ENCODE results near the gene MRGPRG. TPM values are rescaled to one million over a fixed set of nuclear protein-coding genes. Genes with fewer than 3 reads are reported as not detected.

MRGPRG gene
- total RNA-seq, 1 experiment from 2014 or later, result not detected

GRCh38 chr11:3214420-3214699 lies 4.3 kb downstream of the MRGPRG start:
- POLR2A ChIA-PET, result no interaction called here
- no TSS peak for BruUV-seq (replicated peaks)
- H3K36me3 ChIP-seq (ENCODE audit: control insufficient read depth in 1 of 2, insufficient read depth in 2 of 2, low read length in 2 of 2), result no peaks in the 10 kb centered on the region
- no peaks in the 10 kb centered on the region for H3K79me2 ChIP-seq (ENCODE audit: insufficient read depth, low read length)
- H3K27ac ChIP-seq (ENCODE audit: low read depth, low read length), result no peak overlapping the region
- H3K9me3 ChIP-seq (ENCODE audit: control insufficient read depth in 1 of 2, insufficient read depth in 1 of 2, low read depth in 1 of 2, low read length in 2 of 2), result no peaks in the 10 kb centered on the region
- TF ChIP-seq YY1 (IDR thresholded peaks at IDR 0.05; ENCODE audit: extremely low read depth, insufficient replicate concordance, low read depth, low read length) (no peak), POLR2AphosphoS5 (IDR thresholded peaks at IDR 0.05; ENCODE audit: low read depth, low read length) (no peak), CEBPB (IDR thresholded peaks at IDR 0.05; ENCODE audit: low read depth) (no peak), EZH2phosphoT487 (IDR thresholded peaks at IDR 0.05; ENCODE audit: borderline replicate concordance) (no peak), ELF1 (IDR thresholded peaks at IDR 0.05; ENCODE audit: borderline replicate concordance, low read depth) (no peak), CBX3 (IDR thresholded peaks at IDR 0.05; ENCODE audit: low read depth) (no peak), ZBTB33 (IDR thresholded peaks at IDR 0.05; ENCODE audit: extremely low read depth, insufficient replicate concordance, low read length) (no peak), RAD21 (IDR thresholded peaks at IDR 0.05; ENCODE audit: low read depth) (no peak), EGR1 (IDR thresholded peaks at IDR 0.05; ENCODE audit: low read depth) (no peak), SRF (IDR thresholded peaks at IDR 0.05; ENCODE audit: low read depth) (no peak), TCF7L2 (IDR thresholded peaks at IDR 0.05; ENCODE audit: borderline replicate concordance, extremely low read depth, insufficient read depth, insufficient read length) (no peak), FOSL1 (IDR thresholded peaks at IDR 0.05; ENCODE audit: low read depth) (no peak), SP1 (IDR thresholded peaks at IDR 0.05; ENCODE audit: low read depth) (no peak), EZH2 (IDR thresholded peaks at IDR 0.05) (no peak), MAX (IDR thresholded peaks at IDR 0.05) (no peak)
- TF ChIP-seq, protein P1, sequence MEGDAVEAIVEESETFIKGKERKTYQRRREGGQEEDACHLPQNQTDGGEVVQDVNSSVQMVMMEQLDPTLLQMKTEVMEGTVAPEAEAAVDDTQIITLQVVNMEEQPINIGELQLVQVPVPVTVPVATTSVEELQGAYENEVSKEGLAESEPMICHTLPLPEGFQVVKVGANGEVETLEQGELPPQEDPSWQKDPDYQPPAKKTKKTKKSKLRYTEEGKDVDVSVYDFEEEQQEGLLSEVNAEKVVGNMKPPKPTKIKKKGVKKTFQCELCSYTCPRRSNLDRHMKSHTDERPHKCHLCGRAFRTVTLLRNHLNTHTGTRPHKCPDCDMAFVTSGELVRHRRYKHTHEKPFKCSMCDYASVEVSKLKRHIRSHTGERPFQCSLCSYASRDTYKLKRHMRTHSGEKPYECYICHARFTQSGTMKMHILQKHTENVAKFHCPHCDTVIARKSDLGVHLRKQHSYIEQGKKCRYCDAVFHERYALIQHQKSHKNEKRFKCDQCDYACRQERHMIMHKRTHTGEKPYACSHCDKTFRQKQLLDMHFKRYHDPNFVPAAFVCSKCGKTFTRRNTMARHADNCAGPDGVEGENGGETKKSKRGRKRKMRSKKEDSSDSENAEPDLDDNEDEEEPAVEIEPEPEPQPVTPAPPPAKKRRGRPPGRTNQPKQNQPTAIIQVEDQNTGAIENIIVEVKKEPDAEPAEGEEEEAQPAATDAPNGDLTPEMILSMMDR (IDR thresholded peaks at IDR 0.05 in 2 of 3, conservative IDR thresholded peaks at IDR 0.05 in 1 of 3; ENCODE audit: borderline replicate concordance in 1 of 3, insufficient read depth in 1 of 3, low read depth in 2 of 3, low read length in 2 of 3), result no peak
- TF ChIP-seq, protein P2, sequence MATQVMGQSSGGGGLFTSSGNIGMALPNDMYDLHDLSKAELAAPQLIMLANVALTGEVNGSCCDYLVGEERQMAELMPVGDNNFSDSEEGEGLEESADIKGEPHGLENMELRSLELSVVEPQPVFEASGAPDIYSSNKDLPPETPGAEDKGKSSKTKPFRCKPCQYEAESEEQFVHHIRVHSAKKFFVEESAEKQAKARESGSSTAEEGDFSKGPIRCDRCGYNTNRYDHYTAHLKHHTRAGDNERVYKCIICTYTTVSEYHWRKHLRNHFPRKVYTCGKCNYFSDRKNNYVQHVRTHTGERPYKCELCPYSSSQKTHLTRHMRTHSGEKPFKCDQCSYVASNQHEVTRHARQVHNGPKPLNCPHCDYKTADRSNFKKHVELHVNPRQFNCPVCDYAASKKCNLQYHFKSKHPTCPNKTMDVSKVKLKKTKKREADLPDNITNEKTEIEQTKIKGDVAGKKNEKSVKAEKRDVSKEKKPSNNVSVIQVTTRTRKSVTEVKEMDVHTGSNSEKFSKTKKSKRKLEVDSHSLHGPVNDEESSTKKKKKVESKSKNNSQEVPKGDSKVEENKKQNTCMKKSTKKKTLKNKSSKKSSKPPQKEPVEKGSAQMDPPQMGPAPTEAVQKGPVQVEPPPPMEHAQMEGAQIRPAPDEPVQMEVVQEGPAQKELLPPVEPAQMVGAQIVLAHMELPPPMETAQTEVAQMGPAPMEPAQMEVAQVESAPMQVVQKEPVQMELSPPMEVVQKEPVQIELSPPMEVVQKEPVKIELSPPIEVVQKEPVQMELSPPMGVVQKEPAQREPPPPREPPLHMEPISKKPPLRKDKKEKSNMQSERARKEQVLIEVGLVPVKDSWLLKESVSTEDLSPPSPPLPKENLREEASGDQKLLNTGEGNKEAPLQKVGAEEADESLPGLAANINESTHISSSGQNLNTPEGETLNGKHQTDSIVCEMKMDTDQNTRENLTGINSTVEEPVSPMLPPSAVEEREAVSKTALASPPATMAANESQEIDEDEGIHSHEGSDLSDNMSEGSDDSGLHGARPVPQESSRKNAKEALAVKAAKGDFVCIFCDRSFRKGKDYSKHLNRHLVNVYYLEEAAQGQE (IDR thresholded peaks at IDR 0.05; ENCODE audit: low read depth), result no peak
- no peak overlapping the region for H2AFZ ChIP-seq (ENCODE audit: low read depth, low read length, poor library complexity, severe bottlenecking)
- no peak for ATAC-seq
- H3K4me2 ChIP-seq (ENCODE audit: low read length), result no peak overlapping the region
- no peaks in the 10 kb centered on the region for H3K9me2 ChIP-seq (ENCODE audit: insufficient read depth)
- H3K4me1 ChIP-seq (ENCODE audit: control insufficient read depth in 1 of 2, insufficient read depth in 2 of 2, low read length in 2 of 2), result peaks cover 0 to 5% of the 10 kb centered on the region in 2 experiments; a peak in 1 of 4 replicates
- H4K20me1 ChIP-seq (ENCODE audit: insufficient read depth), result no peaks in the 10 kb centered on the region
- RAD21 ChIA-PET (ENCODE audit: low non-redundant PET in 1 of 2, low total read pairs in 2 of 2, uncharacterized antibody in 2 of 2, unreplicated experiment in 2 of 2), result no interaction called here
- no peaks in the 10 kb centered on the region for H3K27me3 ChIP-seq (ENCODE audit: insufficient read depth, low read length)
- intact Hi-C loops (cut with micrococcal nuclease), result no loop called here
- CTCF ChIA-PET, result no interaction called here
- no peak overlapping the region for H3K9ac ChIP-seq (ENCODE audit: low read length)
- no peak overlapping the region for H3K4me3 ChIP-seq (replicated peaks in 1 of 2; ENCODE audit: low read depth in 1 of 2, low read length in 2 of 2)
- DNase-seq (ENCODE audit: low read depth, low spot score), result no peak

All from HCT116 (cell line).